Frontal cortex (tissue), 1 donor: ENCODE results near the gene CDKN2B-AS1. TPM values are rescaled to one million over a fixed set of nuclear protein-coding genes. Genes with fewer than 3 reads are reported as not detected.

ENCODE experiments used
- small RNA-seq: library from RNA; depleted of rRNA; stranded (forward); fragments of <200 nt; gene quantifications from one replicate; pipeline ENCODE3, GENCODE V24; 2014
- total RNA-seq: library from RNA; depleted of rRNA; stranded (reverse); fragments of >200 nt; gene quantifications from one replicate; pipeline ENCODE4 v1.2.3, GENCODE V29; 2014

The CDKN2B-AS1 gene
- total RNA-seq, 1 donor from 2014 or later, result 0.41 TPM

Small RNAs within 50 kb of the gene (small RNA-seq; reads per million reads assigned to genes)
- gene RF01909, result not detected
- not detected for gene RF02045

Other genes starting within 250 kb of the CDKN2B-AS1 start
- gene MTAP, start 192.2 kb upstream of the CDKN2B-AS1 start, total RNA-seq, result 16.3 TPM
- gene CDKN2A, start 399 bp upstream of the CDKN2B-AS1 start, total RNA-seq, result under 0.01 TPM
- under 0.01 TPM for gene CDKN2B, start 14.5 kb downstream of the CDKN2B-AS1 start, total RNA-seq